Memory B cell (primary cell): Measurements from ENCODE around the gene TCF4.

Experiments used
- ATAC-seq: fragments of 150-1000 bp; cut with Tn5 transposase; 2 replicates; pipeline ENCODE4 v1.10.0; 2021; ENCODE audit warnings: low read depth, mild to moderate bottlenecking, moderate library complexity
- DNase-seq, 2 donors: peaks; one replicate each; pipeline ENCODE4 v3.0.0; 2022; ENCODE audit warnings: low spot score in 2 of 2
- H3K27ac Mint-ChIP-seq: one replicate; pipeline ENCODE4 v1.8.0; 2022; ENCODE audit warnings: mild to moderate bottlenecking, moderate library complexity, mixed read lengths
- H3K27me3 Mint-ChIP-seq: one replicate; pipeline ENCODE4 v1.8.0; 2022; ENCODE audit warnings: mixed read lengths
- H3K36me3 Mint-ChIP-seq: one replicate; pipeline ENCODE4 v1.8.0; 2022; ENCODE audit warnings: mild to moderate bottlenecking, mixed read lengths
- H3K4me1 Mint-ChIP-seq: one replicate; pipeline ENCODE4 v1.8.0; 2022; ENCODE audit warnings: mixed read lengths
- H3K4me3 Mint-ChIP-seq: one replicate; pipeline ENCODE4 v1.8.0; 2022; ENCODE audit warnings: mild to moderate bottlenecking, moderate library complexity, mixed read lengths
- H3K9me3 Mint-ChIP-seq: one replicate; pipeline ENCODE4 v1.8.0; 2022; ENCODE audit warnings: mixed read lengths

The TCF4 gene

DNA sequence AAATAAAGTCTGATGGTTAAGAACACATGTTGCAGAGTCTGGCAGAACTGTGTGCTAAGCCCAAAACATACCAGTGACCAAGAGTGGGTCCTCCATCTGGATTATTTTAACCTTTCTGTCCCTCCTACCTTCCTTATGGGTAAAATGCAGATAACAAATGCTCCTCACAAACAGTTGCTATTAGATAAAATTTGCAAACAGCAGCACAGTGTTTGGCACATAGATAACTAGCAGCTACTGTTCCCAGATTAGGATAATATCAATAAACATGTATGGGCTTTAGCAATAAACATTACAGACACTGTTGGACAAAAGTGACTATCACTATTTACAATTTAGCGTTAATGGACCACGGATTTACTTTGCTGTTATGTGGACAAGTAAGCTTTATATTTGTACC, 154.9 kb downstream of the TCF4 start:
- H3K4me3 Mint-ChIP-seq = no peak overlapping the region
- H3K36me3 Mint-ChIP-seq = peaks cover 2% of the 10 kb centered on the region
- H3K27me3 Mint-ChIP-seq = no peaks in the 10 kb centered on the region
- ATAC-seq (no peak), DNase-seq (no peak)
- no peak overlapping the region for H3K27ac Mint-ChIP-seq
- peaks cover 9% of the 10 kb centered on the region for H3K4me1 Mint-ChIP-seq
- no peaks in the 10 kb centered on the region for H3K9me3 Mint-ChIP-seq

DNA sequence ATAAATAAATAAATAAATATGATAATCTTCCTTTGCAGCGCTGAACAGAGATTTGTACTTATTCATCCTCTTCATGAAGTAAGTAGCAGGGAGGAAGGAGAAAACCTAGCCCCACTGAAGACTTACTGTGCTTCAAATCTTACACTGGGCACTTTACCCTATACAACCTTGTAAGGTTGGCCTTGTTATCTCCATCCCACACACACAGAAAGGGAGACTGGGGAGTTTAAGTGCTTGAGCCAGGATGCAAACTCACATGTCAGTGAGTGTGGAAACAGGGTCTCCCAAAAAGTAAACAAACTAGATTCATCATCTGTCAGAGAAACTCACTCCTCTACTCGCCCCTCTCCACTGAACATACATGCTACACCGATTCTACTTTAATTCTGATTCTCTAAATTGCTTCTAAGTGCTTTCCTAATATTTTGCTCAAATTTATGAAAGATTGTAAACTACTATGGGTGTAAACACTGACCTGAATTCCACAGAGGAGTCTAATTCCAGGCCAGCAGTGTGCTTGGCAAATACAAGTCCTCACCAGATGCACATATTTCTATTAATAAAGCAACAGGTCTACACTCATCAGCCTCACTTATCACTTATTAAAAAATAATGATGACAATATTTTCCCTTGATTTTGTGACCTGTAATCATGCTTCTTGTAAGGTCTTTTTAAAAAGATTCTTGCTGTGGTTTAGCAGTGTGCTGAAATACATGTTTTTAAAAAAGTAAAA, 155.5 kb downstream of the TCF4 start:
- Mint-ChIP-seq H3K4me1 (peaks cover 9% of the 10 kb centered on the region), H3K9me3 (no peaks in the 10 kb centered on the region), H3K4me3 (no peak overlapping the region), H3K27me3 (no peaks in the 10 kb centered on the region), H3K36me3 (peaks cover 2% of the 10 kb centered on the region), H3K27ac (peak overlapping the region; percentile 32)
- ATAC-seq = no peak
- no peak for DNase-seq

DNA sequence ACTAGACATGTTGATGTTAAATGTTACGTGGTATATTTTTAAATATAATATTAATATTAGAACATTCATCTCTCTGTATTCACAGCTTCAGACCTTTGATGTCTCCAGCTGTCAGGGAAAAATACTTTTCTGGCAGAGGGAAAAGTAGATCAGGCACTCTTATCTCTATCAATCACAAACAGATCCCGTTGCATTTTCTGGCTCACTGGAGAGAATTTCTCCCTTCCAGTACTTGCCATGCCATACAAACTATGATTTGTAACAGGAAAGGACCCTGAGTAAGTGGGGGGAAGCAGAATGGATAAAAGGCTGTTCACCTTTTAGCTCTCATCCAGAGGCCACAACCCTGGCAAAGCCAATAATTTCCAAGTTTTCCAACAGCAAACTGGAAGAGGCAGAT, 158.0 kb downstream of the TCF4 start:
- Mint-ChIP-seq H3K9me3 (no peaks in the 10 kb centered on the region), H3K4me1 (peaks cover 9% of the 10 kb centered on the region), H3K27me3 (no peaks in the 10 kb centered on the region), H3K36me3 (peaks cover 2% of the 10 kb centered on the region), H3K27ac (no peak overlapping the region), H3K4me3 (no peak overlapping the region)
- ATAC-seq (no peak), DNase-seq (no peak)

DNA sequence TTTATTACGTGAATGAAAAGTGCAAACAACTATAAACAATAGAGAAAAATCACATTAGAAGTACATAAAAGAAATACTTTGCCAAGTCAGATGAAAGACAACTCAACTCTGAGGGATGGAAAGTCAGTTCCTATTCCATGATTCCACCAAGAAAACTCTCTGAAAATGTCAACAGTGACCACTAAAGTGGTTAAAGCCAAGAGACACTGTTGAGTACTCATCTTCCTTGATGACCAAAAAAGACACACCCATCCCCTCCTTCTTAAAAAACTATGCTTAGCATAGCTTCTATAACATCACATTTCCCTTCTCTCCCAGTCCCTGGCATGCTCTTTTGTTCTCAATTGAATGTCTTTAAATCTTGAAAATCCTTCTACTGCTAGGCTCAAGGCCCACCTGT, 160.0 kb downstream of the TCF4 start:
- peaks cover 6% of the 10 kb centered on the region for H3K27me3 Mint-ChIP-seq
- peak overlapping the region; percentile 6 for H3K27ac Mint-ChIP-seq
- no peak overlapping the region for H3K4me3 Mint-ChIP-seq
- peaks cover 13% of the 10 kb centered on the region for H3K4me1 Mint-ChIP-seq
- H3K36me3 Mint-ChIP-seq = peaks cover 2% of the 10 kb centered on the region
- no peak for ATAC-seq
- no peaks in the 10 kb centered on the region for H3K9me3 Mint-ChIP-seq
- no peak for DNase-seq

DNA sequence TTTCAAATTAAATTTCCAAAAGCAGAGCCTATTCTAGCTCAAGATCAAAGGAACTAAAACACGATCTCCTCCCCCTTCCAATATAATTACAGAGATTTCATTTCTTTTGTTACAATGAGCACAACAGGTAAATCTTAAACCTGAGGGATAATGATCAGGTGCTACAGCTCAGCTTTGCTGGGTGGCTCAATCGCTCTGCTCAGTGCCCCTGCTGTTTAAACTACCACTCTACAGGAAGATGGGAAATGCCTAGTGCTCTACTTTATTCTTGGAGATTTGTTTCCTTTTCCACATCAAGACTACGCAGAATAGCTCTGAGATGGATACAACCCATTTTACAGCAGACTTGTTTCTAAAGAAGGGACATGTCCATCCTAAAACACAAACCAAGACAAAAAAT, 162.3 kb downstream of the TCF4 start:
- H3K27me3 Mint-ChIP-seq = peaks cover 8% of the 10 kb centered on the region
- peaks cover 20% of the 10 kb centered on the region for H3K4me1 Mint-ChIP-seq
- no peaks in the 10 kb centered on the region for H3K9me3 Mint-ChIP-seq
- ATAC-seq = no peak
- DNase-seq = no peak
- peaks cover under 1% of the 10 kb centered on the region for H3K36me3 Mint-ChIP-seq
- H3K27ac Mint-ChIP-seq = no peak overlapping the region
- H3K4me3 Mint-ChIP-seq = no peak overlapping the region

DNA sequence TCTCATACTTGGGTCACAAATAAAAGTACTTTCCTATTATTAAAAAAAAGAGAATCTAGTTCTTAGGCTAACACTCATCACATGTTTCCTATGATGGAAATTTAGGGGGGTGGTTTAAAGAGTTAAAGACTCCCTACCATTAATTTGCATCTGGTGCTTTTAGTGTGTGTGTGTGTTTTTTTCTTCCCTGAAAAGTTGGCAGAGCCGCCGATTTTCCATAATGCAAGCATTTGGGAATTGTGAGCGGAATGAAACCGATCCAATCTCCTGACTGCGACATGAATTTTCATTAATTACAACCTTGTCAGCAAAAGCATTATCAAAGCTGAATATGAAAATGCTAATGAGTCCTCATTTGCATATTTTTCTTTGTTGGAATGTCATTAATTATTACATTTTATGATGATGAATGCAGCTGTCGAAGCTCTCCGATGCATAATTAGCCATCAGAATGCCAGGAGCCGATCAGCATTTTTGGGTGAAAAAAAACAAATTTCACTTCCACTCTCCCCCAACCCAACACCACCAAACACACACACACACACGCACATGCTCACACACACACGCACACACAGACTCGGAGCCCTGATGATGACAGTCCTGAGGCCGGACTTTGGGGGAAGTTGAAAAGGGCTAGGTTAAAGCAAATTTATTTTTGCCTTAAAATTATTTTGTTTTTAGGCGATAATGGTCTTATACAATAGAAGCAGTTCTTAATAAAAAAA, 165.4 kb downstream of the TCF4 start:
- H3K27ac Mint-ChIP-seq = peak overlapping the region; percentile 96
- peak overlapping the region; percentile 96 for H3K4me3 Mint-ChIP-seq
- ATAC-seq (peak; percentile 51), DNase-seq (peak; percentile 12 to 23)
- H3K36me3 Mint-ChIP-seq = no peaks in the 10 kb centered on the region
- no peaks in the 10 kb centered on the region for H3K9me3 Mint-ChIP-seq
- peaks cover 8% of the 10 kb centered on the region for H3K27me3 Mint-ChIP-seq
- H3K4me1 Mint-ChIP-seq = peaks cover 33% of the 10 kb centered on the region

DNA sequence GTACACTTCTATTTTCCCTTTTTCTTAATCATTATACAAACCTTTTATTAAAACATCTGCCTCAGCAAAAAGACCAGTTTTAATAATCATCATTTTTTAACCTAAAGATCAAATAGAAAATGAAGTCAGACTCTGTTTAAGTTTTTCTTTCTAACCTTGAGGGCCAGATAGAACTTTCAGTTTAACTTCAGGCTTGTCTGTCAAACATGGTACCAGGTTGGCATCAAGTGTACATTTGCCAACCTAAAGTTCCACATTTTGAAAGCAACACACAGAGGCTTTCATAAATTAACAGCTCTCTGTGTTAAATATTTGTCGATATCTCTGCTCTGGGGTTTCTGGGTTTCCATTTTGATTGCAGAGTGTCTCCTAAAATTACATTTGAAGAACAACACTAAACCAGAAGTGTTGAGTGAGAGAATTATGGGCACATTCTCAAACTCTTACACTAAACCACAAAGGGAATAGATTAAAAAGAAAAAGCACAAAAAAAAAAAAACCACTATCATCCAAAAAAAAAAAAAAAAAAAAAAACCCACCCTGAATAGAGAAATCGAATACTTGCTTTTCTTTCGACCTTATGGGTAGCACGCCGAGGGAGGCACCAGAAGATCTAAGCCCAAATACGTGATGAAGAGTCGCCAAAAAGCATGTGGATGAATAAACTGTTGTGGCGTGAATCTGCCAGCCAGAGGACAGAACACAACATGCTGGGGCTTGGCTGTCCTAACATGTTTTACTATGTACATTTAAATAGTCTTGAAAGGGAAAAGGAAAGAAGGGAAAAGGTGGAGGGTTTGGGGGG, 166.2 kb downstream of the TCF4 start:
- Mint-ChIP-seq H3K36me3 (no peaks in the 10 kb centered on the region), H3K9me3 (no peaks in the 10 kb centered on the region), H3K4me3 (peak overlapping the region; percentile 81), H3K4me1 (peaks cover 34% of the 10 kb centered on the region), H3K27me3 (peaks cover 8% of the 10 kb centered on the region), H3K27ac (peak overlapping the region; percentile 96)
- DNase-seq (no peak), ATAC-seq (no peak)

DNA sequence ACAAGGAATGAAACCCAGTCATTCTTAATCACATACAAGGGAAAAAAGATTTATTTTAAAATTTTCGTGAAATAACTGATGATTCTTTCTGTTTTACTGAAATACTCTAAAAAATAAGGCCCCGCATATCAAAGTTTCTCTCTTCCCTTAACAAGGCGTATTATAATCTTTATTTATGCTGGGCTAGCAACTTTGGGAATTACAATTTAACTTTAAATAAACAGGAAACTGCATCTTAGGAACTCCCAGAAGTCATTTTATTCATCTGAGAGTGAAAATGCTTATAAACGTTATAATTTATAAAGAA, 166.7 kb downstream of the TCF4 start:
- Mint-ChIP-seq H3K36me3 (no peaks in the 10 kb centered on the region), H3K9me3 (no peaks in the 10 kb centered on the region), H3K27me3 (peaks cover 8% of the 10 kb centered on the region), H3K4me3 (no peak overlapping the region), H3K4me1 (peaks cover 36% of the 10 kb centered on the region), H3K27ac (peak overlapping the region; percentile 95)
- ATAC-seq (no peak), DNase-seq (no peak)

DNA sequence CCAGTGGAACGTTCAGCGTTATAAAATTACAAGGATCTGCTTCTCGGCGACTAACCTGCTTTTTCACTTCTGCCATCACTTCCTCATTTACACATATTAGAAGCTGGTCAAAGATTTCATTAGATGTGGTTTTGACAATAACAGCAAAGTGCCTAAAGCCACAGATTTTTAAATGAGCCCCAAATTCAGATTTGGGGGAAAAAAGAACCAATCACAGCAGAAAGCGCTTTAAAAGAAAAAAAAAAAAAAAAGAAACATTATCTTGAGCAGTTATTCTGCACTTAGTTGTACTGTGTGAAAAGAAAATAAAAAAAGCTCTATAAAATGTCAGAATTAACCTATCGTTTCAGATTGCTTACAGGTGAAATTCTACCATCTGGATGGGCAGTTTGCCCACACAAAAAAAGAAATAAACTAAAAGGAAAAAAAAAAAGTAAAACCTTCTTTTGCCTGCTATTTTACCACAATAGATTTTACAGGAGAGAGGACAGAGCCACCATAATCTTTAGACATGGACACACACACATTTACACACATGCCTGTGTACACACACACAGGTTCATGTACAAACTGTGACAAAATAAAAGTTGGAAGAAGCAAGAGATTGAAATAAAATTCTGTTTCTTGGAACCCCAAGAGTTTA, 167.2 kb downstream of the TCF4 start:
- H3K9me3 Mint-ChIP-seq = no peaks in the 10 kb centered on the region
- peak overlapping the region; percentile 95 for H3K27ac Mint-ChIP-seq
- peak overlapping the region; percentile 79 for H3K4me3 Mint-ChIP-seq
- peaks cover 8% of the 10 kb centered on the region for H3K27me3 Mint-ChIP-seq
- DNase-seq = peak in 1 of 2 donors; percentile 25
- peak; percentile 59 for ATAC-seq
- peaks cover 36% of the 10 kb centered on the region for H3K4me1 Mint-ChIP-seq
- no peaks in the 10 kb centered on the region for H3K36me3 Mint-ChIP-seq

DNA sequence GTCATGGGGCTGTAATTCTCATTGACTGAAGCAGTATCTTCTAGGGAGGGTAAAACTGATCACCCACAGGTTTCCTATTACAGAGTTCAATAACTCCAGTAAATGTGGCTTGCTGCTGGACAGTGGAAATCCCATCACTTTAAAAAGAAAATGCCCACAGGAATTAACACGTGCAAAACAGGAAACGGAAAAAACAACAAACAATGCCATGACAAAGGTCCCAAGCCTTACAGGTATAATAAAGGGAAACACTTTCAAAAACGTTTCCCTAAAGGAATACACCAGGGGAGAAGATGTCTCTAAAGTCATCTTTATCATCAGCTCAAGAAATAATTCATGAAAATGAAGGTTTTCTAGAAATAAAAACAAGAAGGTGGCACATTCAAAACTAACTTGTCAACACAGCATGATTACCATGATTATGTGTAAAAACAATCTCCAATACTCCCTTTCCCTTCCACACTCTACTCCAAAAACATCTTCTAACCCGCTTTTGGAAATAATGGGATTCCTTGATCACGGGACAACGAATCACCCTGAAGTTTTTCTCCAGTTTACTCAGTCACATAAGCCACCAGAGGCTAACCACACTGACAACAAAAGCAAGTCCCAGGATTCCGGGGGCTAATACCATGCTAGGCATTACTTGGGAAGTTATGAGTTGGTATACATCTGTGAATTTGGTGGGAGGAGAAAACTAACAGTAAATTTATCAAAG, 167.9 kb downstream of the TCF4 start:
- DNase-seq = peak in 1 of 2 donors; percentile 14
- Mint-ChIP-seq H3K9me3 (no peaks in the 10 kb centered on the region), H3K4me1 (peaks cover 39% of the 10 kb centered on the region), H3K27me3 (peaks cover 8% of the 10 kb centered on the region), H3K27ac (peak overlapping the region; percentile 95), H3K36me3 (no peaks in the 10 kb centered on the region), H3K4me3 (peak overlapping the region; percentile 79)
- ATAC-seq = no peak

DNA sequence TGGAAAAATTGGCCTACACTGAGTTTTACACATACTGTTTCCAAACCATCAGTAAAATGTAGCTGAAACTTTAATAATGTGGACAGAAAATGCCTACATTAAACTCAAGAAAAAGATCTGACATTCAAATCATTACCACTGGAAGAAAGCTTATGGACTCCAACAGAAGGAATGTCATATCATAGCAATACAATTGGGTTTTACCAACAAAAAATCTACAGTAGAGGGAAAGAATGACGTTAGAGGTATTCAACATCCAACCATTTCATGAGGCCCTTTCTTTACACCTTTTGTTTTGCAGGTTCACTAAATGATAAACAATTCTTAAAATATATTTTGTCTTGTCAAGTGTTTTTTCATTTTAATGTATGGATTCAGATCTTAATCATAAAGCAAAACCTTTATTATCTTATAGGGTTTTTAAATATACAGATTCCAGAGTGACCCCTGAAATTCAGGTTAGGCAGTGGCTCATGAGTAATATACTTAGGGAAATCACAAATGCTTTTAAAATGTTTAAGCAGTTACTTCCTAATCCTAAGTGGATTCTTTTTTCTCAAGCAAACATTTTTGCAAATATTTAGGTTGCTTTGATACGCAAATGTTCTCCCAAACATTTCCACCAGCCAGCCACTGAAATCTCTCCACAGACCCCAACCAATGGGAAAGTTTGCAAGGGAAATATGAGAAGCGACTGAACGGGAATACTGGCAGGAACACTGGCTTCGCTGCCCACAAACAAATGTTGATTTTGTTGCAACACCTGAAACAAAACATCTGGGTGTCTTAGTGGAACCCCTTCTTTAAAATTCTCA, 168.7 kb downstream of the TCF4 start:
- DNase-seq (no peak), ATAC-seq (no peak)
- no peaks in the 10 kb centered on the region for H3K9me3 Mint-ChIP-seq
- peaks cover 8% of the 10 kb centered on the region for H3K27me3 Mint-ChIP-seq
- no peaks in the 10 kb centered on the region for H3K36me3 Mint-ChIP-seq
- peaks cover 40% of the 10 kb centered on the region for H3K4me1 Mint-ChIP-seq
- H3K4me3 Mint-ChIP-seq = peak overlapping the region; percentile 79
- H3K27ac Mint-ChIP-seq = peak overlapping the region; percentile 95

DNA sequence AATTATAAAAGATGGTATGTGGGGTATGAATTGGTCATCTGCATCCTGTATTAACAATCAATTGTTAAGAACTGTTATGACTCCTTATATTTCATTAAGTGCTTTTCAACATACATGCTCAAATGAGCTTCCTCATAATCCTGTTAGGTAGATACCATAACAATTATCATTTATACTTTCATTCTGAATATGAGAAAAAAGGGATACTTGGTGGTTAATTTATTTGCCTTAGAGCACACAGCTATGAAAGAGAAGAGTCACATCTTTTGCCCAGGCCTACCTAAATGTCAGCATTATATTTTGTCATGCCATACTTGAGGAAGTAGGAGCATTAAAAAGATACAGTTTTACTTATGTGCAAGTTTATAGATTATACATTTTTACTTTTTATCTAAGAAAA, 169.6 kb downstream of the TCF4 start:
- Mint-ChIP-seq H3K4me1 (peaks cover 35% of the 10 kb centered on the region), H3K9me3 (no peaks in the 10 kb centered on the region), H3K4me3 (no peak overlapping the region), H3K36me3 (no peaks in the 10 kb centered on the region), H3K27me3 (peaks cover 5% of the 10 kb centered on the region), H3K27ac (no peak overlapping the region)
- ATAC-seq (no peak), DNase-seq (no peak)

DNA sequence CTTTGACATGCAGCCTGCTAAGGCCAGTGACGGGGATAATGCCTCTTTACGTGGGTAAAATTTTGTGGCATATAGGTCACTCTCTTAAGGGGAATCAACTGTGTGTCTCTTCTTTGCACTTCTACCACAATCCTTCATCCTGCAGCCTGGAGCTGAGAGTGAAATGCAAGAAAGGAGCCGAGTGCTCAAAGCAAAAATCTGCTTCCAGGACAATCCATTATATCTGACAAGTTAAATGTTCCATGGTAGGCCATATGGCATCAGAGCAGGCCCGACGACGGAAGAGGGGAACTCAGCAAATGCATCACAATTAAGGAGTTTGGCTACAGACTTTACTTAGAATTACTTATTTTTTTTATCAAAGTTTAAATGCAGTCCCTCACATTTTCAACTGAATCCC, 171.2 kb downstream of the TCF4 start:
- DNase-seq (no peak), ATAC-seq (no peak)
- Mint-ChIP-seq H3K9me3 (no peaks in the 10 kb centered on the region), H3K27ac (peak overlapping the region; percentile 50), H3K27me3 (no peaks in the 10 kb centered on the region), H3K4me3 (no peak overlapping the region), H3K36me3 (no peaks in the 10 kb centered on the region), H3K4me1 (peaks cover 31% of the 10 kb centered on the region)
